ENCODE measurements around the gene EDNRA.

The EDNRA gene

DNA sequence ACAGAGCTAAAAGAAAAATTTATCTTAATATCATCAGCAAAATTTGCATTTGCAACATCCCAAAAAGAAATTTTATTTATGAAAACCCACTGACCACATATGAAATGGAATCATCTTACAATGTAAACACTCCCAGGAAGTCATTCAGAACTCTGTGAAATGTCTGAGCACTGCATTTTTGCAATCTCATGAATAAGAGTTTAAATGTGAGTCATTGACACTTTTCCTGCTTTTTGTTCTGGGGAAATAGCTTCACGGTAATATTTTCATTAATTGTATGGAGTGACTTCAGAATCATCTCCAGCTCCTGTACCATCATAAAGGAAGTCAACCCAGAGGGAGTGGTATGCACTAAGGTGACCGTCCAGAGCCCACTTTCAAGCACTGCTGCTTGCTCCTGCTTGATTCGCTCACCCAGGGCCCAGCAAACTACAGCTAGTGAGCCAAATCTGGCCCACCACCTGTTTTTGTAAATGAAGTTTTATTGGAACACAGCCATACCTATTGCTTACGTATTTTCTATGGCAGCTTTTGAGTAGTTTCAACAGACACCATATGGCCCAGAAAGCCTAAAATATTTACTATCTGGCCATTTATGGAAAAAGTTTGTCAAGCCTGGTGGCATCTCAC is 17.2 kb downstream of the EDNRA start:
- no peak for DNase-seq (ENCODE audit: low read depth)

DNA sequence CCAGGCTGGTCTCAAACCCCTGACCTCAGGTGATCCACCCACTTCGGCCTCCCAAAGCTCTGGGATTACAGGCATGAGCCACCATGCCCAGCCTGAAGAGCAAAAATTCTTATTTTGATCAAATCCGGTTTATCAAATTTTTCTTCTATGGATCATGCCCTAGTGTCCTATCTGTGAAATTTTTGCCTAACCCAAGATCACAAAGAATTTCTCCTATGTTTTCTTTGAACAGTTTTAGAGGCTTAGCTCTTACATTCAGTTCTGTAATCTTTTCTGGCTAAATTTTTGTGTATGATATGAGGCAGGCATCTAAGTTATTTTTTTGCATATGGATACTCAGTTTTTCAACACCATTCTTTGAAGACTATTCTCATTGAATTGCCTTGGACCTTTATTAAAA is 27.4 kb downstream of the EDNRA start:
- no peak for DNase-seq (ENCODE audit: low read depth)

DNA sequence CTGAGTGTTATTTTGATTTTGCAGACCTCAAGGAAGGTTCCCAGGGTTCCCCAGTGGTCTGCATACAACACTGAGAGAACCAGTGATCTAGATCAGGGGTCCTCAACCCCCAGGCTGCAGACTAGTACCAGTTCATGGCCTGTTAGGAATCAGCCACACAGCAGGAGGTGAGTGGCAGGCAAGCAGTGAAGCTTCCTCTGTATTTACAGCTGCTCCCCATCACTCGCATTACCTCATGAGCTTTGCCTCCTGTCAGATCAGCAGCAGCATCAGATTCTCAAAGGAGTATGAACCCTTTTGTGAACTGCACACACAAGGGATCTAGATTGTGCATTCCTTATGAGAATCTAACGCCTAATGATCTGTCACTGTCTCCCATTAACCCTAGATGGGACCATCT is 28.5 kb downstream of the EDNRA start:
- no peak for DNase-seq (ENCODE audit: low read depth)

DNA sequence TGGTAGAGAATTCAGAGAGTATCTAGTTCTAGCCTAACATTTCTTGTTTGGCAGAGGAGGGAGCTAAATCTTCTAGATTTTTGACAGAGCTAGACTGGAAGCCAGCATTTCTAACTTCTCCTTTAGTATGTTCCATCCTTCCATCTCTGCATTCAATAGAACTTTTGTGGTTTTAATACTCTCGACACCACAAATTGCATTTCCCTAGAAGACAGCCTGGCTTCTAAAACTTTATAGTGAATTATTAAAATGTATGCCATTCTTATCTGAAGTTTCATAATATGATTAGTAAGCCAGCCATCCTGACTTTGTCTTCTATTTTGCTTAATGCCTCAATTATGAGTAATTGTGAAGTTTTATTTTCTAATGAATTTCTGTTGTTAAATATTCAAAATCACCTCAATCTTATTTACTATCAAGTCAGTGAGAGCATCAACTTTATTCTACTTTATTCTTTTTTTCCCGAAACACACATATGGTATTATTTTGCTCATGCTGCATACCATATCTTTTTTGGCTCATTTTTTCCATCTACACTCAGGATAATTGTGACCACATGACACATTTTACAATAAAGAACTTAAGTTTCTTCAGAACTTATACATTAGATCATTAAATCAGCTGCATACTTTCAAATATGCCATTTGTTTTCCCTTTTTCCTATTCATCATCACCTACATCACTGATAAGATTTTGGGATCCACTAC is 30.2 kb downstream of the EDNRA start:
- DNase-seq (ENCODE audit: low read depth): no peak

DNA sequence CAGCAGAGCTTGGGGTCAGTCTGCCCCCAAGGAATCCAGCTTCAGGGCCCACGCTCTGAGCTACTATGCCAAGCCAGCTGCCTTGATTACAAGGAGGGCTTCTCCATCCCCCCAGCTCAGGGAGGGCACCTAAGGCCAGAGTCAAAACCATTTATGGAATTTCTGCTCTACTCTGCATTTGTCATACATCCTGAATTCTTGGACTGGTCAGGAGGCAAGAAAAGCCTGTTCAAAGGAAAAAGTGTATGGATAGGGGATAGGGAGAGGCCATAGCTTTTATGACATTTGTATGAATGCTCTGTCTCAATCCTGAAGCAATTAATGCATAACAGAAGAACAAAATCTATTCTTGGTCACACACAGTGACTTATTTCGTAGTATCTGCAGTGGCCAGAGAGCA is 32.2 kb downstream of the EDNRA start:
- DNase-seq (ENCODE audit: low read depth): no peak

DNA sequence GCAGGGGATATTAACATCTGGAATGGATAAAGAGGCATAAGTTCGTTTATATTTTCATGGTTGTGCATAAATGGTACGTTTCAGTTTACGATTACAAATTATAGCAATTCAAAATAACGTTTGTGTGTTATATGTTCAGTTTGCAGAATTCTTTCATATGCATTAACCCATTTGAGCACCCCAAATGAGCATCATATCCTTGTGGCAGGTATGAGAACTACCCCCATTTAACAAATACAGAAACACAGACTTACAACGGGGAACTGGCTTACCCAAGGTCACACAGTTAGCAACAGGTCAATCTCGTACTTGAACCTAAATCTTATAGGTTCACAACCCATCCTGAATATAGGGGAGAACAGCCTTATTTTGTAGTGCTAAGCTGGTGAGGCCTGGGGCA is 33.1 kb downstream of the EDNRA start:
- DNase-seq (ENCODE audit: low read depth): no peak

DNA sequence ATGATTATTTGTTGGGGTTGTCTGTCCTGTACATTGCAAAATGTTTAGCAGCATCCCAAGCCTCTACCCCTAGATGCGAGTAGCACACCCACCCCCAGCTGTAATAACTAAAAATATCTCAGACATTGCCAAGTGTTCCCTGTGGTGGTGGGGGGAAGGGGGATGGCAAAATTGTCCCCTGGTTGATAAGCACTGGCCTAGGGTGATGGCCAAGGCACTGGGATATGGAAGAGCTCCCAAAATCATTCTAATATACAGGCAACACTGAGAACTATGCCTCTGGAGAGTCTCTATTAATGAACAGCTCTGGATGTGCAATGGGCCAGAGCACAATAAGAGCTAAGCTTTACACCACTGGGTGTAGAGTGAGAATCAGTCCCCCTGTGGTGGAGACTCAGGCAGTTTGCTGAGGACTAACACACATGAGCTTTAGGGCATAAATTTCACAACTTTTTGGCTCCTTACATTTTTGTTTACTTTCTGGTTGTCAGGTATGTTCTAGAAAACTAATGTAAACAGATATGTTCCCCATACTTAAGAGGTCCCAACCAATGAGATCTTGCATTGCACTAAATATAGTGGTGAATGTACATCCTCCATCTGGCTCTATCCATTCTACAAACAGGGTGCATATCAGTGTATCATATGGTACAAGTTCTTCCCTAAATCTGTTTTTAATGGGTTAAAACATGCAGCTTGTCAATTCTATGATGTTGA is 34.5 kb downstream of the EDNRA start:
- DNase-seq (ENCODE audit: low read depth): no peak

DNA sequence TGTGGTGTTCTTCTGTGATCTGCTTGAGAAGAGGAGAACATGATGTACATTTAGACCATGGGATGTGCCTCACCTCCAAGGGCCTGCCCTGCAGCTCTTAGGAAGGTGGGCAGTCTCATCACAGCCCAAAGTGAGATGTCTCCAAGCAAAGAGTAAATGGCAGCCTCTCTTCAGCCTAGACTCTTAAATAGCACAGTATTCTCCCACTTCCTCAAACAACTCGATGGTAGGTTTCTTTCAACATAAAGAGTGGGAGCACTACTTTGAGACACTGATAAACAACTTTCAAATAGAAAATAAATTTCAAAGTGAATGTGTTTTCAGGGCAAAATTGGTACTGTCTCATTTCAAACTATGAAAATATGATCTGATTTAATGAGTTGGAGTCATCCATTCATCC is 35.2 kb downstream of the EDNRA start:
- no peak for DNase-seq (ENCODE audit: low read depth)

DNA sequence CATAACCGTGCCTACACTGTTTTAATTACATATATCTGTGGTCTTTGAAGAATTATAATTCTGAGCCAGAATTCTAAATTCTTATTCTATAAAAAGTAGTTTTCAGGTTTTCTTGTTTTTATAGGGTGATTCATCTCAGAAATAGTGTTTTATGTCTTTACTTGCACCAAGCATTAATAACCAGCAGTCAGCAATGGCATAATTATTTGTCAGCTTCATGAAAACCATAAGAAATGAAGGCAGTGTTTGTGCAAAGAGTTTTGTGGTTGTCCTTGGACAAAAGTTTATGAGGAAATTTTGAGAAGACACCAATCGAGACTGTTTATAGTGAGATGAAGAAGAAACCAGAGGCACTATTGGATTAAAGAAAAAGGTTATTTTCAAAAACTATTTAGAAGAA is 37.2 kb downstream of the EDNRA start:
- DNase-seq (ENCODE audit: low read depth): no peak

DNA sequence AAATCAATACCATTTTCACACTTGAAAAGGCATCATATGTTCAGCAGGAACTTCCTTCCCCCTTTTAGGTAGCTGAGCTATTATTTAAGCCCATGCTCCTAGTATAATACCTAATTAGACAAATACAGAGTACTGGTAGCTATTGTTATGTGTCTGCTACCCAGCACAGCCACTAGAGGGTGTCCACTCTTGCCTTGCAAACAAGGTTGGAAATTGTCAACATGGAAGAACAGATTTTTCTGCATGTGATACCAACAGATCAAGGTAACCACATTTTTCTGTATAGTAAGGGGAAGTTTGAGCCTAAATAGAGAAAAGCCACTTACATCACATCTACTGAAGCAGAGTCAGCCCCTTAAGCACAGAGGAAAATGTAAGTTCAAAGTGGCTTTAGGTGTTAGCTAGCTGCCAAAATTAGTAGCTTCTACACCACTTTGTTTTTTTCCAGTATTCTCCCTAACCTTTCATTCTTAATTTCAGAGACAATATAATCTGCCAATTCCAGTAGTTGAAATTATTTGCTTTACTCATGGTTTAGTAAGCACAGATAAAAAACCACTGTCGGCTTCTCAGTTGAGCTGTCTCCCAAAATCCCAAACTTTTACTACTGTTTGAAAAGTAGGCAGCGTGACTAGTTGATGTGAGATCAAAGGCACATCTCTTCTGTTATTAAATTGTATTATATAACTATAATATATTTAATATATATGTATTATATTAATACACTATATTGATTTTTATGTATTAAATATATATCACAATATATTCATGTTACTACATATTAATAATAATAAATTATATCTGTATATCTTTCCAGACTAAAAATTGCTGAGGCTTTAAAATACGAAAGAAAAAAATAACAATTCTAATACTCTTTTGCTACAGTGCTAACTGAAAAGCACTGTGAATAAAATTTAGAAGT is 38.2 kb downstream of the EDNRA start:
- peak; percentile 4 for DNase-seq (ENCODE audit: low read depth)

DNA sequence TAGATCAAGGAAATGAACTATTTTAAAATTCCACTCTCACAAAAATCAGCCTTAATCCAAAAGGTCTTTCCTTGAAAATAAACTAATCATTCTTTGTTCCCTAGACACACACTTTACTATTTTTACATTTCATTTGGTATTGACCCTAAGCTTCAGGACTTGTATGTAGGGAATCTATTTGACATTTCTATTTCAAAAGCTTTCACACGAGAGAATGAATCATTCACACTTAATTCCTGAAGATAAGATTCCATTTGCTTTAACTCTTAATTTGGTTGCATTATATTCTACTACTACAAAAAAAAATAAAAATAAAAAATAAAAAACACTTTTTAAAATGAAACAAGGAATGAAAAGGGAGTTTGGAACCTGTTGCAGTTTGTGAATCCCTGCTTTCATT is 43.7 kb downstream of the EDNRA start:
- no peak for DNase-seq (ENCODE audit: low read depth)

DNA sequence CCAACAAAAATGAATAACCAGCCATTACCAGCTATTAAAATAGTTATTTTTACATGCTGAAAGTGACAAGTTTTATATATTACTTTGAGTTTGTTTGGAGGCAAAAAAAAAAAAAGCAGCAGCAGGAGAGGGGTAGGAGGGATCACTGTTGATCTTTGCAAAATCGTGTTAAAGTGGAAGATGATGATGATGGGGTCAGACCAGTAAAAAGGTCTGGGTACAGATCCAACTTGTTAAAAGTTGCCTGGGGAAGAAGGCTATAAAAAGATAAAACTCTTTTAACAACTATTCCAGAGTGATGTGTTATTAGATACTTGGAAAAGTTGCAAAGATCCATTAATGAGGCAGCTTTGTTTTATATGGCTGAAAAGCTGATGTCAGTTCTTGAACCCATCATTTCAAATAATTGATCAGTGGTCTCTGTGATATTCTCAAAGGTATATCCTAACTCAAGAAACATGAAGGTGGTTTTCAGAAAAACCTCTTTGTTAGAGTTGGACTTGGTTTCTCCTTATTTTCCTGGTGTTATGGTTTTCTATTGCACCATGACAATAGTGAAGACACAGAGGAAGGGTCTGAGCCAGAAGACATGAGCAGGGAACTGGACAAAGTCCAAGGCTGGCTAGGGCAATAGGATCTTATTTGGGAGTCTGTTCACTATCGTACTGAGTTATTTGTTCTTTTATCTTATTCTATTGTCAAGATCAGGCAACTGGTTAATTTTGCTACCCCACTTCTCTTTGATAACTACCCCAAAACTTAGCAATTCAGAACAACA is 44.8 kb downstream of the EDNRA start:
- no peak for DNase-seq (ENCODE audit: low read depth)

DNA sequence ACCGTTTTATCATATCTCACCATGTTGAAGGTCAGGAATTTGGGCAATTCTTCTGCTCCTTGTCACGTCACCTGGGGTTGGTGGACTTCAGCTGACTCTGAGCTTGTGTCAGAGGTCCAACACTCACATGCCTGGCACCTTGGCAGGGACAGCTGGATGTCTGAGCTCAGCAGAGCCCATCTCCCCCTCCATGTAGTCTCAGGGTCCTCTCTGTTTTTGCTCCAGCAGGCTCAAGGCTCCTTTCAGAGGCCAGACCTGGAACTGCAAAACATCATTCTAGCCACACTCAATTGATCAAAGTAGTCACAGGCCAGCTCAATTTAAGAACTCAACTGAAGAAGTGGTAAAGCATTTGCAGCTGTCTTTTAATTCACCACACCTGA is 45.4 kb downstream of the EDNRA start:
- DNase-seq (ENCODE audit: low read depth): no peak

DNA sequence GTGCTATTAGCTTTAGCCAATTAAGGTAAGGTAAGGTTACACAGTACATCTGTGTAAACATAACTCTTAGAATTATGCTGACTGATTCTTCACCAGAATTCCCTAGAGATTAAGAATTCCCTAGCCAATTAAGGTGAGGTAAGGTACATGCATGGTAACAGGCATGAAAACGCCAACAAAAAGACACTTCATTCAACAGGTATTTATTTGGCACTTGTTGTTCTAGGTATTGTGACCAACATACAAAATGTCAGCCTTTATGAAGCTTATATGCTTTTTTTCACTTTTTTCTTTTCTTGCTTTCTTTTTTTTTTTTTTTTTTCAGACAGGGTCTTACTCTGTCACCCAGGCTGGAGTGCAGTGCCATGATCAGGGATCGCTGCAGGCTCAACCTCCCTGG is 47.2 kb downstream of the EDNRA start:
- DNase-seq (ENCODE audit: low read depth): no peak

DNA sequence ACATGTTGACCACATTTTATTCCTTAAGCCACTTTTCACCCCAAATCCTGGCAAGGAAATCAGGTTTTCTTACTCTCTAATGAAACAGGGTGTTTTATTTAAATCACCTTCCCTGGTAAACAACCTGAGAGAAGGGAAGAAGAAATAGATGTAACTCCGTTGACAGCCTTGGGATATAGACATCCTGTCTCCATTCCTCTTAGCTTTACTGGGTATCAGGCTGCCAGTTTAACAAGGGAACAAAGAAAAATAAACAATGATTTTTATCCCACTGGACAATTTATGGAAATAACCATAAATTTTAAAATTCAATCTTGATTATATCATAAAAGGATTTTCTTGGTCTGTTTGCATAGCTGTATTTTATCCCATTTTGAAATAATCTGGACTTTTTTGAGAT is 49.2 kb downstream of the EDNRA start:
- no peak for DNase-seq (ENCODE audit: low read depth)

DNA sequence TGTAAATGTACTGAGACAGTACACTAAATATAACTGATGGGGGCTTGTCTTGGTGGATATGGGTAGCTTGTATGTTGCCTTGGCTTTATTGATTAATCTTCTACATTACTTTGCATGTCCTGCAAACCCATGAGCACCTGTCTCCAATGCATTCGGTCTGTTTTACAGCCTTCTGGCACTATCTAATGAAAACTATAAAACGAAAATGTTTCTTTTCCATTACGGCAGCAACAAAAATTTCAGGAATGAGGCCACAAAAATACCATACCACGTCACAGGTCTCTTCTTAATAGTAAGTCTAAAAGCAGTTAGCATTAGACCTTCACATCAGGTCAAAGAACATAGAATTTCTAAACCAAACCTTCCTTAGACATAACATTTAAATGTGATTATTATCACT is 49.8 kb downstream of the EDNRA start:
- DNase-seq (ENCODE audit: low read depth): no peak

DNA sequence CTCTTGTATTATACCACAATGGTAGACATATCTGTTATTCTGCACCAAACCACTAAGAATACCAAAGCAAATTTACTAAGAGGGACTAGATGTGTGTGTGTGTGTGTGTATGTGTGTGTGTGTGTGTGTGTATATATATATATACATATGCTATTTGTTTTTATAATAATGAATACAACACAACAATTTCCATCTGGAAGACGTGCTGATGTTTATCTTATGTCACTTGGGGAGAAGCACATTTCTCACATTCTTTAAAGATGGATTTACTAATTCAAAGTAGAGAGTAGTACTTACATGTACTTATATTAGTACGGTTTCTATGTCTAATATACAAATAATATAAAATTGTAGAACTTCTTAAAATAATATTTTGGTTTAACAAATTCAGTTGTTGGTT is 52.0 kb downstream of the EDNRA start:
- DNase-seq (ENCODE audit: low read depth): no peak

DNA sequence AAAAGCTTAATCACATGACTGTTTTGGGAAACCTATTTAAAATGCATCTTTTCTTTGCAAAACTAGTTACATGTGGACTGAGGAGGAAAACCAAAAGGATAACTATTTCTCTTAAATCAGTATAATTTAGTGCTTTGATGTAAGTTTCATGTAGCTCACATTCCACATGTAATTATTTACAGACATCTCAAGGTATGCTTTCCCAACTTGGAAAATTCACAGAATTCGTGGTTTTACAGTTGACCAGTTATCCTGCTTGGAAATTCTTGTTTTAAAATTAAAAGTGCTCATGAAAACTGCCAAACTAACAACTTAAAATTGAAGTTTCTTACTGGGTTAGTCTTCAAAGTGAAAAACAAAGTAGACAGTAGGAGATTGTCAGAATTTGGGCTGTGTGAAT is 52.4 kb downstream of the EDNRA start:
- no peak for DNase-seq (ENCODE audit: low read depth)

DNA sequence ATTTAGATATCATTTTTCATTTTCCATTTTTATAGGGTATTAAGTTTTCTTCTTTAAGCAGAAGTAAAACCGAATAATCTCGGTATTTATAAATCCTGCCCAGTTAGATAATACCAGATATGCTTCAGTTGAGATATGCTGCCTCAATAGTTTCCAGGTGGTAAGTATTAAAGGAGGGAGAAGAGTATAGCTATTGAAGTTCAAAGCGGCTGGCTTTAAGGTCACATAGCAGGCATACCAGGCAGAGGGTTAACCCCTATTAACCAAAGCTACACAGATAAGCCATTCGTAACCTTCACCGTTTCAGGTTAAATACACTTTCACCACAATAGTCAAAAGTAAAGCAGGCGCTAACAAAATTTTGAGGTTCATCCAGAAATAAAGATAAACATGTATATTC is 54.2 kb downstream of the EDNRA start:
- DNase-seq (ENCODE audit: low read depth): no peak

DNA sequence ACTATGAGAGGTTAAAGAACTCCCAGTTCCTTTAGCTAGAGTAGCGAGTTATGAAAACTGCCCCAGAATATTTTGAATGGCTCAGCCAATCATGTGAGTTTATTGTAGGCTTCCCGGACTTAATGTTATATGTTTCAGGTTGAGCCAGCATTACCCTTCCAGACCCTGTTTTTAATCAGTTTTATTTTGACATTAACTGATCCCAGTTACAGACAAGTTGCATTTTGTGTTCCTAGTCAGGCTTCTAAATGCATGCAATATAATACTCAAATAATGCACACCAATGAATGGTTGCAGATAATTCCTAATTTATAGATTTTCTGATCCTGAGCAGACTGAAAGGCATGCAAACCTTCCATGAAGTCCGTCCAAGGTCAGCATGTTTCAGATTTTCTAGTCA is 57.8 kb downstream of the EDNRA start:
- DNase-seq (ENCODE audit: low read depth): no peak

DNA sequence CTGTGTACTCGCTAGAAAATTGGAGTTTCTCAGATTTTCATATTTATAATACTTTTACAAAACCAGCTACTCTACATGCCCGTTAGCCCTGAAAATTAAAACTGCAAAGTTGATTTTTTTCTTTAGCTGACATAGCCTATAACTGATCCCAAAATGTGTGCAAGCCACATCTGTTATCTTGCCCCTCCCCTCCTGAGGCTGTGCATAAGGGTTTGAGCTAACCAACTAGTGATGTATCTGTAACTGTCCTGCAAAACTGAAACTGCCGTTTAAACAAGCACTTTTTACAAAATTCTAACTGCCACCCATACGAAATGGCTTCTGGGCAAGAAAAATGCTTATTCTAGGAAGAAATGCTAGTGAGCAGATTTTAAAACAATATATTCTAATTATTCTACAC is 59.1 kb downstream of the EDNRA start:
- DNase-seq (ENCODE audit: low read depth): no peak

Measured in stimulated activated CD8-positive, alpha-beta memory T cell treated with anti-CD3 and anti-CD28 coated beads, Interleukin-15, amount 100 ng/mL, for 24 hours (primary cell).